GM20000 (cell line): ENCODE measurements around the gene GTF3C2.

ENCODE experiments used
- DNase-seq: peaks from one replicate; pipeline ENCODE4 v3.0.0; 2012; ENCODE audit warnings: low spot score
- TF ChIP-seq, protein P1 (sequence below): IDR thresholded peaks from 2 replicates; pipeline ENCODE4 v1.5.1; 2012; ENCODE audit warnings: mild to moderate bottlenecking, control low read depth; ENCODE audit errors: extremely low read depth, missing control alignments

GTF3C2 gene

DNA sequence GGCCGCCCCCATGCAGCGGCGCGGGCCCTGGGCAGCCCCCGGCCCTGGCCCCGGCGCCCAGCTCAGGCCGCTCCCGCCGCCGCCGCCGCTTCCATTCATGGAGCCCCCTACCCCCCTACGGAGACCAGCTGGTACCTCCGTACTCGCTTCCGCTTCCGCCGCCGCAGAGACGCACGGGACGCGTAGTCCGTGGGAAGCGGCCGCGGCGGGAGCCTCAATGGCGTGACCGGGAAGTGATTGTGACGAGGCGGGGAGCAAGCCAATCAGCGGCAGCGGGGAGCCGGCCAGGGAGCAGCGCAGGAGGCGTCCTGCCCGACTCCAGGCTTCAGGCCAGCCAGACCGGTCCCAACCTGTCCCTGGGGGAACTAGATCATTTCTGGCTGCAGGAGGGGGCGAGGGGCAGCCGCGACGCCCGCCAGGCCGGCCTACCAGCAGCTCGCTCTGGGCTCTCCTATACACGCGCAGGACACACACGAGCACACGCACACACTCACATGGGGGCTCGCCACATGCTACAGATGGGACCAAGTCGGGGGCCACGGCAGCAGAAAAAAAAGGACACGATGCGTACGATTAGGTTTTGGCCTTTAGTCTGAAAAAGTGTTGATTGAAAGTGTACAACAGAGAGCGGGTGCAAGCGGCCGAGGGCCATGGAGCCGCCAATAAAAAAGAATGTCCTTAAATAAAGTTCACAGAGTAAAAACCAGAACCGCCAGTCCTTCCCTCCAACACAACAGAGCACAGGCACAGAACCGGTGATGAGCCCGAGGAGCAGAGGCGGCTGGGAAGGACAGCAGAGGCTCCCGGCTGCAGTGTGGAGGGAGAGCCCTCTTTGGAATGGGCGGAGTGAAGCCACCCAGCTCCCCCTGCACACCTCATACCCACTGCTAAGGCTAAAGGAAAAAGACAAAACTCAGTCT, 24.3 kb upstream of the GTF3C2 start, which contains the start of gene ZNF513:
Gene ZNF513 (minus strand): TSS at position 109 of the 920 bp plus-strand sequence. CDS start 208 bp downstream, outside the sequence.
- TF ChIP-seq, protein P1, sequence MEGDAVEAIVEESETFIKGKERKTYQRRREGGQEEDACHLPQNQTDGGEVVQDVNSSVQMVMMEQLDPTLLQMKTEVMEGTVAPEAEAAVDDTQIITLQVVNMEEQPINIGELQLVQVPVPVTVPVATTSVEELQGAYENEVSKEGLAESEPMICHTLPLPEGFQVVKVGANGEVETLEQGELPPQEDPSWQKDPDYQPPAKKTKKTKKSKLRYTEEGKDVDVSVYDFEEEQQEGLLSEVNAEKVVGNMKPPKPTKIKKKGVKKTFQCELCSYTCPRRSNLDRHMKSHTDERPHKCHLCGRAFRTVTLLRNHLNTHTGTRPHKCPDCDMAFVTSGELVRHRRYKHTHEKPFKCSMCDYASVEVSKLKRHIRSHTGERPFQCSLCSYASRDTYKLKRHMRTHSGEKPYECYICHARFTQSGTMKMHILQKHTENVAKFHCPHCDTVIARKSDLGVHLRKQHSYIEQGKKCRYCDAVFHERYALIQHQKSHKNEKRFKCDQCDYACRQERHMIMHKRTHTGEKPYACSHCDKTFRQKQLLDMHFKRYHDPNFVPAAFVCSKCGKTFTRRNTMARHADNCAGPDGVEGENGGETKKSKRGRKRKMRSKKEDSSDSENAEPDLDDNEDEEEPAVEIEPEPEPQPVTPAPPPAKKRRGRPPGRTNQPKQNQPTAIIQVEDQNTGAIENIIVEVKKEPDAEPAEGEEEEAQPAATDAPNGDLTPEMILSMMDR: no peak
- peak; percentile 96 for DNase-seq

DNA sequence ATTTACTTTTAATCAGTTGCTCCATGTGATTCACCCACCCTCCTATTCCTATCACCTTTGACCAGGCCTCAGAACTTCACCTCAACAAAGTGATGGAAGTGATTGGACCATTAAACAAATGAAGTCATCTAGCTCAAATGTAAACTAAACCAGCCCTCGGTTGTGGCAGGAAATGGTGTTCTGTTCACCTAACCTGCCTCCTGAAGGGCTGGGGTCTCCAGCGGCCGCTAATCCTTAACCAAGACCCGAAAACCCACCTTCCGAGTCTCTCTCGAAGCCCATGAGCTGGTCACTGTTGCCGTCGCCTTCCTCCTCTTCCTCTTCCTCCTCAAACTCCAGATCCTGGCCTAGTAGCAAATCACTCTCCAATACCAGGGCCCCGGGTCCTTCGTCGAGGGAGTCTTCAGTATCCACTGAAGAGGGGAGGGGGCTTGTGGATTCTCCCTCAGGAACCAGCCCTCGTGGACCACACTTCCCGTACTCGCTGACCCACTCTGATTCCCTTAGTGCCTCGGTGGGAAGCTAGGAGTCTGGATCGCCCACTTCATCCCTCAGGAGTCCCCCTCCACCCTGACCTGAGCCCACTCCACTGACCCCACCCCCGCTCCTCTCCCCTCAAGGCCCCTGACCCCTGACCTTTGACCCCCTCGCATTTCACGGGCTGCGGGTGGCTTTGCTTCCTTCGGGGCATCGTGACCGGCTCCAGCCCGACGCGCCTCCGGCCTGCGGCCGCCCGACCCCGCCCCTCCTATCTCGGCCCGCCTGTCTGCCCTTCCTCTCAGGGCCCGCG, 23.5 kb upstream of the GTF3C2 start:
- TF ChIP-seq, protein P1: no peak
- peak; percentile 42 for DNase-seq

DNA sequence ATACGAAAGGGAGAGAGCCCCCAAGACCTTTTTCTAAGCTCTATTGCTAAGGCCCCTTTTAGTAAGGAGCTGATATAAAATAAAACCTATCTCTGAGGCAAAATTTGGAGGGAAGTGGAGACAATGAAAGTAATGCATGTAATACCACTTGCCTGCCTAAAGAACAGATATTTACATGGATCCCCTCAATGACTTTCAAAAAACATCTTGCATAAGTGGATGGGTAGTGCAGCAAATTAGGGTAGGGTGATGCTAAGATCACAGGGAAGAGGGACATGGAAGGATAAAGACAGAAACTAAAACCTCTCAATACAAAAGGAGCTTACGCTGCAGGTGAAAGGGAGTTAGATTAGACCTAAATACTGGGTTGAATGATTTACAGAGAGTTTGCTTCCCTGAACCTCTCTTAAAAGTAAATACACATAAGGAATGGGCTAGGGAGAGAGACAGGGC, 22.8 kb upstream of the GTF3C2 start:
- TF ChIP-seq, protein P1: no peak
- DNase-seq: no peak

DNA sequence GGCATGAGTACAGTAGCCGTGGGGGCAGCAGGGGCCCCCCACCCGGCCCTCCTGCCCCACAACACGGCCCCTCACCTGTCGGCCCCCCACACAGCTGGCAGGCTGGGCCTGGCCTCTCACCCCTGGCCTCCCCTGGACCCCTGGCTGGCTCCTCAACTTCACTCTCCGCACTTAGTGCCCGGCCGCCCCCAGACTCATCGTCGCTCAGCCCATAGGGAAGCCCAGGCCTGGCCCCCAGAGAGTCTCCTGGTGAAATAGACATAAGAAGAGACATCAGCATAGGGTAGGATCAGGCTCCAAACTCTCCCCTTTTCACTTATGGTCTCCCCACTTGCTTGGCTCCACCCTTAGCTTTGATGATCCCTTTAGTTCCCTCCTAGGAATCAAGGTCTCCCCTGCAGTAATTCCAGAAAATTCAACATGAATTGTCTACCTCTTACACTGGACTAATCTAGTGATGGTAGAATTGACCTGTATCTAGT, 22.3 kb upstream of the GTF3C2 start:
- no peak for DNase-seq
- TF ChIP-seq, protein P1: no peak

DNA sequence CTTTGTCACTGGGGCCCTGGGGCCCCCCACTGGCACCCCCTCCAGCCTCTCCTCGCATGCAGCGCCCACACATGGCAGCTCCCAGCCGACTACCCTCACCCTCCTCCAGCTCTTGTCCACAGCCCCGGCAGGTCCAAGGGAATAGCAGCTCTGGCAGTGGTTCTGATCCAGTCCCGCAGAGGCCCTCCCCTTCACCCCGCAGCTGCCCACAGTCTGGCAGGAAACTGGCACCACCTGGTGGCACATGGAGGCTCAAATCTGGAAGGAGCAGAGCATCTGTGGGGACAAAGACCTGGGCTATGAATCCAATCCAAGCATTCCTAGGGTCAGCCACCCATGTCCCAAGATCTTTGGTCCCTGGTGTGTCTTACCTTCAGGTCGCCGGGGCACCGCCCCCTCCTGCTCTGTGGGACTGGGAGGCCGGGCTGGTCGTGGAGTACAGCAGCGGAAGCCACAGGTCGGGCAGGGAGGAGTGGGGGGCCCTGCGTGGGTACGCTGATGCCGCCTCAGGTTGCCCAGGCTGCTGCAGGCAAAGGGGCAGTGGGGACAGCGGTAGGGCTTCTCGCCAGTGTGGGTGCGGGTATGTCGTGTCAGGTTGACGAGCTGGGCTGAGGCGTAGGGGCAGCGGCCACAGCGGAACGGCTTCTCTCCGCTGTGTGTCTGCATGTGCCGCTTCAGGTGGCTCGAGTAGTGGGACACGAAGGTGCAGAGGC, 21.7 kb upstream of the GTF3C2 start:
- DNase-seq: no peak
- TF ChIP-seq, protein P1: no peak

DNA sequence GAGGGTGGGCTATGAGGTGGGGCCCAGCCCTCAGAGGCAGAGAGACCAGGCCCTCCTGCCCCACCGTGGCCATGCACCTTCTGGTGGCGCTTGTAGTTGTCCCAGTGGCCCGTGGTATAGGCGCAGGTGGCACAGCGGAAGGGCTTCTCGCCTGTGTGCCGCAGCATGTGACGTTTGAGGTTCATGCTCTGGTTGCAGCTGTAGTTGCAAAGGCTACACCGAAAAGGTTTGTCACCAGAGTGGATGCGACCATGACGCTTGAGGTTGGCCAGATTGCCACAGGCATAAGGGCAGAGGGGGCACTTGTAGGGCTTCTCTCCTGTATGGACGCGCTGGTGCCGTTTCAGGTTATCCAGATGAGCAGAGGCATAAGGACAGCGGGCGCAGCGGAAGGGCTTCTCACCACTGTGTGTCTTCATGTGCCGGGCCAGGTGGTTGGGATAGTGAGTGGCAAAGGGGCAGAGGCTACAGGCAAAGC, 21.1 kb upstream of the GTF3C2 start:
- DNase-seq: no peak
- TF ChIP-seq, protein P1: no peak
